Measurements from ENCODE around the gene USP10. TPM values are rescaled to one million over a fixed set of nuclear protein-coding genes. Genes with fewer than 3 reads are reported as not detected.

USP10 gene
- total RNA-seq, 4 donors from 2014 or later = 61.1 to 103 (median 74.4) TPM

- intact Hi-C loops (cut with DNase I; ENCODE audit: low total_unique reads) (no loop called here), in situ Hi-C loops (cut with MboI; ENCODE audit: low sequenced_read_pairs in 4 of 4) (no loop called here)
- Histone ChIP-seq H3K4me1 (peaks cover 43 to 46% of the 10 kb centered on the region in 2 donors), H3K4me3 (no peak overlapping the region), H3K27me3 (no peaks in the 10 kb centered on the region), H3K36me3 (no peaks in the 10 kb centered on the region), H3K9me3 (no peaks in the 10 kb centered on the region), H3K27ac (no peak overlapping the region)
- ATAC-seq = no peak
- TF ChIP-seq CTCF (IDR thresholded peaks at IDR 0.05 in 4 of 5, conservative IDR thresholded peaks at IDR 0.05 in 1 of 5) (no peak), POLR2A (IDR thresholded peaks at IDR 0.05) (no peak)
- no peak for DNase-seq
Measured at GRCh38 chr16:84714028-84714427, 14.2 kb downstream of the USP10 start.

DNA sequence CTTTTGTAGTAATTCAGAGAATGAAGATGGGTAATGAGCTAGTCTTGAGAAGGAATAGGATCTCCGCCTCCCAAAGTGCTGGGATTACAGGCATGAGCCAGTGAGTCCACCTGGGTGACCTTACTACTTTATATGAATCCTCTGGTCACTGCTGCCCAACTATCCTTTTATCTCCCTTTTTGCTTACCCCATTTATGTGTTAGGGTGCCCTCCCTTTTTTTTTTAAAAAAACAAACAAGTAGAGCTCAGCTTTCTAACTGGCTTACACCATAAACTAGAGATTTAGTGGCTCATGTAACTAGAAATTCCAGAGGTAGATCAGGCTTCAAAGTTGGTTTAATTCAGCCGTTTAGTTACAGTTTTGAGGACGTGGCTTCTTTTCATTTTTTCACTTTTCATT lies 15.6 kb downstream of the USP10 start:
- H3K27me3 ChIP-seq = no peaks in the 10 kb centered on the region
- no peaks in the 10 kb centered on the region for H3K9me3 ChIP-seq
- no peak for ATAC-seq
- no peak for DNase-seq
- no peak overlapping the region for H3K4me3 ChIP-seq
- in situ Hi-C loops (cut with MboI; ENCODE audit: low sequenced_read_pairs in 4 of 4) = no loop called here
- peaks cover 31 to 41% of the 10 kb centered on the region in 2 donors for H3K4me1 ChIP-seq
- intact Hi-C loops (cut with DNase I; ENCODE audit: low total_unique reads) = no loop called here
- H3K36me3 ChIP-seq = no peaks in the 10 kb centered on the region
- TF ChIP-seq CTCF (IDR thresholded peaks at IDR 0.05 in 4 of 5, conservative IDR thresholded peaks at IDR 0.05 in 1 of 5) = no peak
- no peak for TF ChIP-seq POLR2A (IDR thresholded peaks at IDR 0.05)
- no peak overlapping the region for H3K27ac ChIP-seq

DNA sequence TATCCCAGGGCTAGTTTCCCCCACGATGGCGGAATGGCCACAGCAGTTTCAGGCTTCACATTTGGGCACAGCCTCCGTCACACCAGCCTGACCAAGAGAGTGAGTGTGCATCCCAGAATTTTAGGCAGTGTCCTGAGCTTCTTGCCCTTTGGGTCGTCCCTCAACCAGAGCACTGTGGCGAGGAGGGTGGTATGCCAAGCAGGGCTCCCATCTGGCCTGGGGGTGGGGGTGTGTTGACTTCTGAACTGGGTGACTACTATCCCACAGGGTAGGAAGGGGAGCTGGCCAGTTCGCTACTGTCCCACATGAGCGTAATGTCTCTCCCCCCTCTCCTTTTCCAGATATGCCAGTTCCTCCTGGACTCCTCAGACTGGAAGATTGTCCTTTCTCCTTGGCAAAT lies 16.1 kb downstream of the USP10 start:
- Histone ChIP-seq H3K27ac (no peak overlapping the region), H3K27me3 (no peaks in the 10 kb centered on the region), H3K4me3 (no peak overlapping the region), H3K4me1 (peaks cover 27 to 41% of the 10 kb centered on the region in 2 donors), H3K36me3 (no peaks in the 10 kb centered on the region), H3K9me3 (no peaks in the 10 kb centered on the region)
- ATAC-seq = no peak
- no peak for TF ChIP-seq POLR2A (IDR thresholded peaks at IDR 0.05)
- no peak for TF ChIP-seq CTCF (IDR thresholded peaks at IDR 0.05 in 4 of 5, conservative IDR thresholded peaks at IDR 0.05 in 1 of 5)
- intact Hi-C loops (cut with DNase I; ENCODE audit: low total_unique reads) = no loop called here
- DNase-seq = no peak
- in situ Hi-C loops (cut with MboI; ENCODE audit: low sequenced_read_pairs in 4 of 4) = no loop called here

DNA sequence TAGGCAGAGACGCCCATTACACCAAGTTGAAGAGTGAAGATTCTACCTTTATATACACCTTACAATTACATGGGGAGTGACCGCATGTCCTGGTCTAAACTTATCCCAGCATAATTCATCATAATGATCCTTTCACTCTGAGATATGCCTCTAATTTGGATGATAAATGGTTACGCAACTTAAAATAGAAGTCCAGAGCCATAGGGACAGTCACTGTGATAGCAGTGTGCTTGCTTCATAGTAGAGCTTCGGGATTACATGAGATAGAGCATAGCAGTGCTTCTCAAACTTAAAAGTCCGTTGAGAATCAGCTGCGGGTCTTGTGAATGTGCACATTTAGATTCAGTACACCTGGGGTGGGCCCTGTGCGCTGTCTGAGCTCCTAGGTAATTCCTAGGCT lies 16.9 kb downstream of the USP10 start:
- intact Hi-C loops (cut with DNase I; ENCODE audit: low total_unique reads) = no loop called here
- no peak overlapping the region for H3K27ac ChIP-seq
- ATAC-seq (no peak), DNase-seq (no peak)
- TF ChIP-seq CTCF (IDR thresholded peaks at IDR 0.05 in 4 of 5, conservative IDR thresholded peaks at IDR 0.05 in 1 of 5) = no peak
- TF ChIP-seq POLR2A (IDR thresholded peaks at IDR 0.05) = no peak
- H3K9me3 ChIP-seq = no peaks in the 10 kb centered on the region
- no peaks in the 10 kb centered on the region for H3K36me3 ChIP-seq
- in situ Hi-C loops (cut with MboI; ENCODE audit: low sequenced_read_pairs in 4 of 4) = no loop called here
- H3K4me3 ChIP-seq = no peak overlapping the region
- H3K27me3 ChIP-seq = no peaks in the 10 kb centered on the region
- peaks cover 20 to 33% of the 10 kb centered on the region in 2 donors for H3K4me1 ChIP-seq

DNA sequence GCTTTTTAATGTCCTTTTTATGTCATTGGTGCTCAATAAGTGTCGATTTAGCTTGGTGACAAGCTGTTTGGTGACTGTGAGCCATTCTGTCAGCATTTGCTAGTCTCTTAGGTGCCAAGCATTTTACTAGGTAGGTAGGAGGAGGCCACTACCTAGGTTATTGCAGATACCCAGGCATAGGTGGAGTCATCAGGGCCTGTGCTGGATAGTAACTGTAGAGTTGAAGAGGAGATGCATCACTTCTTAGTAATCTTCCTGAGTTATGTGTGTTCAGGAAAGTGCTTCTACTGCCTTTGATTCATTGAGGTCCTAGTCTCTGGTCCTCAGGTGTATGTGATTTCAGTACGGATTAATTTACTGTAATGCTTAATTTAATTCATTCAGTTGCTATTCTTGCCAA lies 17.7 kb downstream of the USP10 start:
- Histone ChIP-seq H3K27me3 (no peaks in the 10 kb centered on the region), H3K4me1 (peaks cover 17 to 25% of the 10 kb centered on the region in 2 donors), H3K36me3 (no peaks in the 10 kb centered on the region), H3K27ac (no peak overlapping the region), H3K9me3 (no peaks in the 10 kb centered on the region), H3K4me3 (no peak overlapping the region)
- TF ChIP-seq POLR2A (IDR thresholded peaks at IDR 0.05) (no peak), CTCF (IDR thresholded peaks at IDR 0.05 in 4 of 5, conservative IDR thresholded peaks at IDR 0.05 in 1 of 5) (no peak)
- ATAC-seq (no peak), DNase-seq (no peak)
- in situ Hi-C loops (cut with MboI; ENCODE audit: low sequenced_read_pairs in 4 of 4) (no loop called here), intact Hi-C loops (cut with DNase I; ENCODE audit: low total_unique reads) (no loop called here)
